ENCODE measurements around the gene OR2T8. TPM values are rescaled to one million over a fixed set of nuclear protein-coding genes. Genes with fewer than 3 reads are reported as not detected.

OR2T8 gene
- total RNA-seq, 2 donors from 2014 or later: not detected

- DNase-seq: no peak
- intact Hi-C loops (cut with DNase I): no loop called here
- H3K4me3 ChIP-seq: no peak overlapping the region
- no peaks in the 10 kb centered on the region for H3K36me3 ChIP-seq (replicated peaks in 1 of 2; ENCODE audit: insufficient read depth in 1 of 2, low read depth in 2 of 2)
- no peaks in the 10 kb centered on the region for H3K4me1 ChIP-seq
- no peak overlapping the region for H3K27ac ChIP-seq
- no peak for ATAC-seq
- TF ChIP-seq CTCF (IDR thresholded peaks at IDR 0.05) (no peak), POLR2A (IDR thresholded peaks at IDR 0.05) (no peak)
- 82 to 92% methylated on average over 4 to 14 of the region's 14 CpGs for WGBS, 2 donors
- no peaks in the 10 kb centered on the region for H3K27me3 ChIP-seq
- peaks cover 0 to 7% (median 0%) of the 10 kb centered on the region in 3 donors for H3K9me3 ChIP-seq
These were observed 24.1 kb upstream of the OR2T8 start for GRCh38 chr1:247895976-247896375.

- intact Hi-C loops (cut with DNase I): no loop called here
- Histone ChIP-seq H3K9me3 (peaks cover 0 to 7% (median 0%) of the 10 kb centered on the region in 3 donors), H3K4me1 (no peaks in the 10 kb centered on the region), H3K27ac (no peak overlapping the region), H3K36me3 (replicated peaks in 1 of 2; ENCODE audit: insufficient read depth in 1 of 2, low read depth in 2 of 2) (no peaks in the 10 kb centered on the region), H3K27me3 (no peaks in the 10 kb centered on the region), H3K4me3 (no peak overlapping the region)
- DNase-seq (no peak), ATAC-seq (no peak)
- TF ChIP-seq CTCF (IDR thresholded peaks at IDR 0.05) (no peak), POLR2A (IDR thresholded peaks at IDR 0.05) (no peak)
- 49 to 55% methylated on average over 6 of the region's 6 CpGs for WGBS, 2 donors
These were observed 15.9 kb upstream of the OR2T8 start for GRCh38 chr1:247904122-247904521.

GRCh38 chr1:247905181-247905580 lies 14.9 kb upstream of the OR2T8 start:
- TF ChIP-seq POLR2A (IDR thresholded peaks at IDR 0.05): no peak
- H3K27ac ChIP-seq: no peak overlapping the region
- intact Hi-C loops (cut with DNase I): no loop called here
- no peaks in the 10 kb centered on the region for H3K4me1 ChIP-seq
- ATAC-seq (no peak), DNase-seq (no peak)
- WGBS, 2 donors: 77 to 92% methylated on average over 5 to 13 of the region's 13 CpGs
- H3K36me3 ChIP-seq (replicated peaks in 1 of 2; ENCODE audit: insufficient read depth in 1 of 2, low read depth in 2 of 2): no peaks in the 10 kb centered on the region
- H3K4me3 ChIP-seq: no peak overlapping the region
- H3K9me3 ChIP-seq: peaks cover 0 to 7% (median 0%) of the 10 kb centered on the region in 3 donors
- H3K27me3 ChIP-seq: no peaks in the 10 kb centered on the region

GRCh38 chr1:247905910-247906503 lies 14.0 kb upstream of the OR2T8 start:
- Histone ChIP-seq H3K9me3 (peaks cover 0 to 7% (median 0%) of the 10 kb centered on the region in 3 donors), H3K27me3 (no peaks in the 10 kb centered on the region), H3K27ac (no peak overlapping the region), H3K36me3 (replicated peaks in 1 of 2; ENCODE audit: insufficient read depth in 1 of 2, low read depth in 2 of 2) (no peaks in the 10 kb centered on the region), H3K4me1 (no peaks in the 10 kb centered on the region), H3K4me3 (no peak overlapping the region)
- ATAC-seq (no peak), DNase-seq (no peak)
- intact Hi-C loops (cut with DNase I): no loop called here
- 47 to 68% methylated on average over 9 of the region's 9 CpGs for WGBS, 2 donors
- no peak for TF ChIP-seq CTCF (IDR thresholded peaks at IDR 0.05)
- TF ChIP-seq POLR2A (IDR thresholded peaks at IDR 0.05): no peak

DNA sequence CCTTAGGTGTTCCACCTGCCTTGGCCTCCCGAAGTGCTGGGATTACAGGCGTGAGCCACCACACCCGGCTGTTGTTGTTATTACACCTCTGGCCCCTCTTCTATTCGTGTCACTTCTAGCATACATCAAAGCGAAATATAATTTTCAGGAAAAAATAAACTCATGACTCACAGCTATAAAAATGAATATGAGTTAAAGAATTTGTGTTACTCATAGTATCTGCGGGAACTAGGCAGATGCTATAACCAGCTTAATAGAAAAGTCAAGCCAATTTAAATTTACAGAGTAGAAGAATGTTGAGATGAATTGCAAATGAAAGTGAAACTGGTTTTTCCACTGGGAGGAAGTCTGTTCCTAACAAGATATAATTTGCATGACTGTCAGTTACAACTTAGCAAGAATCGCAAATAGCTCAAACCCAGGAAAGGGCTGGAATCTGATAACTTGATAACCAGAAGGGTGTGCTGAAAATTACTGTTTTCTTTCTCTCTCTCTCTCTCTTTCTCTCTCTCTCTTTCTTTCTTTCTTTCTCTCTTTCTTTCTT lies 13.5 kb upstream of the OR2T8 start:
- intact Hi-C loops (cut with DNase I): no loop called here
- TF ChIP-seq POLR2A (IDR thresholded peaks at IDR 0.05) (no peak), CTCF (IDR thresholded peaks at IDR 0.05) (no peak)
- WGBS, 2 donors: 43 to 52% methylated on average over 7 of the region's 7 CpGs
- Histone ChIP-seq H3K9me3 (peaks cover 0 to 7% (median 0%) of the 10 kb centered on the region in 3 donors), H3K27me3 (no peaks in the 10 kb centered on the region), H3K27ac (no peak overlapping the region), H3K36me3 (replicated peaks in 1 of 2; ENCODE audit: insufficient read depth in 1 of 2, low read depth in 2 of 2) (no peaks in the 10 kb centered on the region), H3K4me1 (no peaks in the 10 kb centered on the region), H3K4me3 (no peak overlapping the region)
- ATAC-seq (no peak), DNase-seq (no peak)
